H9 (cell line): ENCODE measurements around the gene NF1. TPM values are rescaled to one million over a fixed set of nuclear protein-coding genes. Genes with fewer than 3 reads are reported as not detected.

Experiments
- DNase-seq: peaks from one replicate; pipeline ENCODE4 v3.0.0-alpha.2; 2017
- H2AFZ ChIP-seq: one replicate; pipeline ENCODE4 v1.6.1; 2013; ENCODE audit warnings: mild to moderate bottlenecking, low read length, control low read depth, moderate library complexity
- H2AK5ac ChIP-seq: 2 replicates; pipeline ENCODE4 v1.6.1; 2013; ENCODE audit warnings: low read length, control low read depth, mixed read lengths; ENCODE audit not compliant: insufficient read length
- H2BK120ac ChIP-seq: one replicate; pipeline ENCODE4 v1.6.1; 2013; ENCODE audit warnings: low read depth, mild to moderate bottlenecking, low read length, control low read depth, inconsistent platforms; ENCODE audit not compliant: poor library complexity, severe bottlenecking
- H2BK12ac ChIP-seq: 2 replicates; pipeline ENCODE4 v1.6.1; 2013; ENCODE audit warnings: low read length, control low read depth, mixed read lengths, low read depth; ENCODE audit not compliant: insufficient read length
- H2BK15ac ChIP-seq: 2 replicates; pipeline ENCODE4 v1.6.1; 2013; ENCODE audit warnings: low read depth, low read length, control low read depth
- H2BK20ac ChIP-seq: one replicate; pipeline ENCODE4 v1.6.1; 2013; ENCODE audit warnings: low read depth, mild to moderate bottlenecking, low read length, control low read depth, inconsistent platforms; ENCODE audit not compliant: poor library complexity, severe bottlenecking
- H2BK5ac ChIP-seq: 2 replicates; pipeline ENCODE4 v1.6.1; 2013; ENCODE audit warnings: low read length, control low read depth, mixed read lengths; ENCODE audit not compliant: insufficient read length
- H3K14ac ChIP-seq: 2 replicates; pipeline ENCODE4 v1.6.1; 2013; ENCODE audit warnings: low read length, control low read depth; ENCODE audit not compliant: insufficient read depth
- H3K18ac ChIP-seq: 2 replicates; pipeline ENCODE4 v1.6.1; 2013; ENCODE audit warnings: low read depth, mild to moderate bottlenecking, mixed read lengths, low read length, control low read depth; ENCODE audit not compliant: insufficient read length
- H3K23ac ChIP-seq: 2 replicates; pipeline ENCODE4 v1.6.1; 2013; ENCODE audit warnings: low read length, control low read depth, mixed read lengths, low read depth; ENCODE audit not compliant: insufficient read length
- H3K23me2 ChIP-seq: 2 replicates; pipeline ENCODE4 v1.6.1; 2013; ENCODE audit warnings: low read depth, mild to moderate bottlenecking, mixed read lengths, low read length, control low read depth; ENCODE audit not compliant: insufficient read length, poor library complexity, severe bottlenecking
- H3K27ac ChIP-seq: 2 replicates; pipeline ENCODE4 v1.5.1; 2013; ENCODE audit warnings: low read length, control low read depth, mixed read lengths, low read depth; ENCODE audit not compliant: insufficient read length
- H3K27me3 ChIP-seq: 2 replicates; pipeline ENCODE4 v1.6.1; 2013; ENCODE audit warnings: low read length, control low read depth, inconsistent platforms; ENCODE audit not compliant: insufficient read depth
- H3K4ac ChIP-seq: 2 replicates; pipeline ENCODE4 v1.6.1; 2013; ENCODE audit warnings: low read depth, mild to moderate bottlenecking, control low read depth, inconsistent platforms, low read length, moderate library complexity
- H3K4me1 ChIP-seq: 2 replicates; pipeline ENCODE4 v1.6.1; 2013; ENCODE audit warnings: low read length, control low read depth, inconsistent platforms; ENCODE audit not compliant: insufficient read depth
- H3K4me2 ChIP-seq: 2 replicates; pipeline ENCODE4 v1.6.1; 2013; ENCODE audit warnings: low read length, control low read depth, mixed read lengths; ENCODE audit not compliant: insufficient read length, insufficient read depth
- H3K56ac ChIP-seq: 2 replicates; pipeline ENCODE4 v1.6.1; 2013; ENCODE audit warnings: low read depth, mild to moderate bottlenecking, mixed read lengths, low read length, control low read depth; ENCODE audit not compliant: insufficient read length
- H3K79me1 ChIP-seq: 2 replicates; pipeline ENCODE4 v1.6.1; 2013; ENCODE audit warnings: low read depth, mild to moderate bottlenecking, moderate library complexity, low read length, control low read depth, inconsistent platforms; ENCODE audit not compliant: insufficient read depth, poor library complexity, severe bottlenecking
- H3K79me2 ChIP-seq: 2 replicates; pipeline ENCODE4 v1.6.1; 2013; ENCODE audit warnings: low read length, control low read depth, inconsistent platforms; ENCODE audit not compliant: insufficient read depth
- H3K9ac ChIP-seq: 2 replicates; pipeline ENCODE4 v1.6.1; 2013; ENCODE audit warnings: low read length, control low read depth, mixed read lengths; ENCODE audit not compliant: insufficient read length; ENCODE audit errors: extremely low read depth
- H3K9me3 ChIP-seq: one replicate; pipeline ENCODE4 v1.6.1; 2013; ENCODE audit warnings: low read depth, low read length, inconsistent platforms; ENCODE audit not compliant: control insufficient read depth
- H3T11ph ChIP-seq: one replicate; pipeline ENCODE4 v1.6.1; 2013; ENCODE audit warnings: mild to moderate bottlenecking, low read length, control low read depth, inconsistent platforms
- H4K20me1 ChIP-seq: one replicate; pipeline ENCODE4 v1.6.1; 2013; ENCODE audit not compliant: control insufficient read depth, insufficient read length, insufficient read depth
- H4K5ac ChIP-seq: 2 replicates; pipeline ENCODE4 v1.6.1; 2013; ENCODE audit warnings: low read depth, mild to moderate bottlenecking, mixed read lengths, low read length, control low read depth; ENCODE audit not compliant: insufficient read length
- H4K8ac ChIP-seq: replicated peaks from 2 replicates; pipeline ENCODE4 v1.6.1; 2013; ENCODE audit warnings: low read length, control low read depth, mixed read lengths, low read depth; ENCODE audit not compliant: insufficient read length
- H4K91ac ChIP-seq: 2 replicates; pipeline ENCODE4 v1.6.1; 2013; ENCODE audit warnings: low read depth, mild to moderate bottlenecking, moderate library complexity, mixed read lengths, low read length, control low read depth; ENCODE audit not compliant: insufficient read length
- H3K27ac Mint-ChIP-seq, 3 experiments: 2 replicates in 2 of 3; 3 replicates in 1 of 3; pipeline ENCODE4 v1.8.0; 2020 to 2021; ENCODE audit warnings: mixed read lengths in 3 of 3, mild to moderate bottlenecking in 1 of 3, moderate library complexity in 1 of 3
- H3K27me3 Mint-ChIP-seq: 2 replicates; pipeline ENCODE4 v1.8.0; 2021; ENCODE audit warnings: low read depth, mild to moderate bottlenecking, moderate library complexity, mixed read lengths
- H3K36me3 Mint-ChIP-seq, 3 experiments: 2 replicates in 2 of 3; 3 replicates in 1 of 3; pipeline ENCODE4 v1.8.0; 2020 to 2021; ENCODE audit warnings: low read depth in 3 of 3, mixed read lengths in 3 of 3; ENCODE audit not compliant: insufficient read depth in 1 of 3
- H3K4me1 Mint-ChIP-seq, 2 experiments: 2 replicates each; pipeline ENCODE4 v1.8.0; 2020; ENCODE audit warnings: mixed read lengths in 2 of 2
- H3K4me3 Mint-ChIP-seq, 2 experiments: 2 replicates in 1 of 2; 3 replicates in 1 of 2; pipeline ENCODE4 v1.8.0; 2020 to 2021; ENCODE audit warnings: mild to moderate bottlenecking in 2 of 2, mixed read lengths in 2 of 2, moderate library complexity in 1 of 2
- H3K9me3 Mint-ChIP-seq, 2 experiments: 2 replicates in 1 of 2; 3 replicates in 1 of 2; pipeline ENCODE4 v1.8.0; 2020; ENCODE audit warnings: mild to moderate bottlenecking in 2 of 2, mixed read lengths in 2 of 2, moderate library complexity in 1 of 2
- CTCF ChIP-seq: fragments of 200-600 bp; sonication (generic); conservative IDR thresholded peaks from 3 replicates; pipeline ENCODE4 v1.8.0; 2021; ENCODE audit warnings: antibody characterized with exemption, mild to moderate bottlenecking
- WGBS: extraction: QIAGEN DNeasy Blood & Tissue Kit; methylation state at CpG from one replicate; pipeline ENCODE4 v1.1.7; 2013; ENCODE audit warnings: missing lambda C conversion rate, low lambda C conversion rate, mixed read lengths; ENCODE audit not compliant: insufficient read length; ENCODE audit errors: extremely low coverage; 5-methylcytosine and 5-hydroxymethylcytosine counted together
- total RNA-seq: library from RNA; stranded (reverse); gene quantifications from 2 replicates; pipeline ENCODE4 v1.2.1, GENCODE V29; 2021

The NF1 gene
- total RNA-seq, 1 experiment from 2014 or later, result 38.1 TPM

DNA sequence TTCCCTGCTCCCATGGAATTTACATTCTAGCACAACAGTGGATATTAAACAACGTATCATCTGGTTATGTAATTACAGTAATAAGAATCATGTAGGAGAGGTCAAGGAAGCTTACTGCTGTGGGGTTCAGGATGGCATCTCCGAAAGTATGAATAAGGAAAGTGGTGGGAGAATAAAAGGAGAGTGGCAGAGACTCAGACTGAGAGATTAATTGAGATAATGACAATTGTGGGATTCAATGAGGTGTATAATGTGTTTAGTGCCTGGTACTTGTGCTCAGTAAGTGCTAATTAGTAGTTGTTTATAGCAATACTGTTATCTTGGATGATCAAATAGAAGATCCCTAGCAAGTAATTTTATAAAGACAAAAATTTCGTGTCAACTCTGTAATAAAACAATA, 45.3 kb downstream of the NF1 start:
- no peaks in the 10 kb centered on the region for H3K23me2 ChIP-seq
- no peak overlapping the region for H3K14ac ChIP-seq
- H3K4me2 ChIP-seq, result no peak overlapping the region
- H3K9me3 ChIP-seq, result no peaks in the 10 kb centered on the region
- H4K8ac ChIP-seq, result no peak overlapping the region
- H3K9me3 Mint-ChIP-seq, result no peaks in the 10 kb centered on the region
- H2AFZ ChIP-seq, result no peak overlapping the region
- no peak overlapping the region for H3K56ac ChIP-seq
- no peak overlapping the region for H4K91ac ChIP-seq
- H3K4me1 Mint-ChIP-seq, result peaks cover 12 to 20% of the 10 kb centered on the region in 2 experiments
- no peak overlapping the region for H2BK120ac ChIP-seq
- no peak overlapping the region for H3K23ac ChIP-seq
- no peak overlapping the region for H2AK5ac ChIP-seq
- no peaks in the 10 kb centered on the region for H3K79me1 ChIP-seq
- H4K20me1 ChIP-seq, result no peaks in the 10 kb centered on the region
- H3K4me3 Mint-ChIP-seq, result no peak overlapping the region
- no peak overlapping the region for H3T11ph ChIP-seq
- TF ChIP-seq CTCF, result no peak
- no peaks in the 10 kb centered on the region for H3K27me3 Mint-ChIP-seq
- H3K79me2 ChIP-seq, result peaks cover 1% of the 10 kb centered on the region; the same call in 1 of the 2 replicates
- no peak overlapping the region for H3K27ac Mint-ChIP-seq
- no peak overlapping the region for H4K5ac ChIP-seq
- no peak overlapping the region for H3K27ac ChIP-seq
- DNase-seq, result no peak
- no peak overlapping the region for H3K18ac ChIP-seq
- H2BK5ac ChIP-seq, result no peak overlapping the region
- no peaks in the 10 kb centered on the region for H3K27me3 ChIP-seq
- no peak overlapping the region for H3K9ac ChIP-seq
- no peak overlapping the region for H2BK12ac ChIP-seq
- H3K4ac ChIP-seq, result no peak overlapping the region
- WGBS, result no CpG with 5 or more reads among the region's 3 CpGs
- H3K4me1 ChIP-seq, result peaks cover 5% of the 10 kb centered on the region; the same call in 1 of the 2 replicates
- H2BK20ac ChIP-seq, result no peak overlapping the region
- H3K36me3 Mint-ChIP-seq, result peaks cover 5 to 10% (median 5%) of the 10 kb centered on the region in 3 experiments; a peak in 6 of 7 replicates
- no peak overlapping the region for H2BK15ac ChIP-seq
